ENCODE results near the gene EPB41L4B. TPM values are rescaled to one million over a fixed set of nuclear protein-coding genes. Genes with fewer than 3 reads are reported as not detected.

The EPB41L4B gene
- polyA plus RNA-seq, 1 donor, result 14.2 TPM

GRCh38 chr9:109269081-109269480 lies 51.8 kb downstream of the EPB41L4B start:
- no peak for DNase-seq

- no peak for DNase-seq
Observed at GRCh38 chr9:109267555-109267954, 53.3 kb downstream of the EPB41L4B start.

- DNase-seq, result no peak
Observed at GRCh38 chr9:109264877-109265587, 55.8 kb downstream of the EPB41L4B start.

DNA sequence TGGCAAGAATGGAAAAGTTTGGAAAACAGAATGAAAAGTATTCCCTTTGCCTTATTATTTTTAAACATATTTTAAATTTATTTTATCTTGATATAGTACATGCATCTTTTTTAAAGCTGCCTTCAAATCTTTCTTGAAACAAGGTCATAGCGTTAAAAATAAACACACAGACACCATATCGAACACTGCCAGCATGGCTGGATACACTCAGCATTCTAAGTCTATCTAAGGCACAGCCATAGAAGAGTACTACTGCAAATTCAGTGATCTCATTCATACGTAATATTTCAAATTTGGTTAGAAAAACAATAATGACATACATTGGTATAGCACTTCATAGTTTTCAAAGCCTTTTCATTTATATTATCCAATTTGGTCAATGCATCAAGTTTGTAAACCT lies 57.5 kb downstream of the EPB41L4B start:
- no peak for DNase-seq

- DNase-seq, result peak; percentile 26
Observed at GRCh38 chr9:109258481-109259302, 62.2 kb downstream of the EPB41L4B start.

DNA sequence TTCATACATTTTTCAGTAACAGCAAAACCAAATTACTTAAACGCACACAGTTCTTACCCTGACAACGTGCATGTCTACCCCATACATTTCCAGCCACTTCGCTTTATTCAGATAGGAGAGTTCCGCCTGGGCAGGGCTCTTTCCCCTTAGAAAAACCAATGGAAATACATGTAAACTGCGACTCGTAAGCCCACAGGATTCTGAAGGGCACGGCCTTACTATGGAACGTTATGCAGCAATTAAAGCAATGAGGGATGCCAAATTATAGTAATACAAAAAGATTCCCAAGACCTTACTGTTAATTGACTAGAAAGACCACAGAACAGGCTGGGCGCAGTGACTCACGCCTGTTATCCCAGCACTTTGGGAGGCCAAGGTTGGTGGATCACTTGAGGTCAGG lies 64.5 kb downstream of the EPB41L4B start:
- no peak for DNase-seq

DNA sequence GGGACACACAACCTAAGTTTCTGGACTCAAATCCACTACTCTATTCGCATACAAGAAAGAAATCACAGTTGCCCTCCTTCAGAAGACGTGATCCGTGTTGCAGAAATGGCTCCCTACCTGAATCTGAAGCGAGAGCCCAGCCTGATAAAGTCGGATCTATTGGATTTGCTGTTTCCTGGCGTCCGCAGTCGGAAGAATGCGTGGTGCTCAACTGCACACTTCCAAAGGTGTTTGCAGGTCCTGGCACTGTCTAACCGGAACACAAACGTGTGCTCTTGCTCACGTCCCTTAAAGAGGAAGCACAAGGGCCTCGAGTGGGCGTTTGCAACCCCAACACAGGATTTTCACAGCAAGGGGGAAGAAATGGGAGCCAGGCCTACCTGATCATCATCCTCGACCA lies 65.5 kb downstream of the EPB41L4B start:
- DNase-seq, result no peak

- no peak for DNase-seq
Observed at GRCh38 chr9:109254317-109254716, 66.5 kb downstream of the EPB41L4B start.

DNA sequence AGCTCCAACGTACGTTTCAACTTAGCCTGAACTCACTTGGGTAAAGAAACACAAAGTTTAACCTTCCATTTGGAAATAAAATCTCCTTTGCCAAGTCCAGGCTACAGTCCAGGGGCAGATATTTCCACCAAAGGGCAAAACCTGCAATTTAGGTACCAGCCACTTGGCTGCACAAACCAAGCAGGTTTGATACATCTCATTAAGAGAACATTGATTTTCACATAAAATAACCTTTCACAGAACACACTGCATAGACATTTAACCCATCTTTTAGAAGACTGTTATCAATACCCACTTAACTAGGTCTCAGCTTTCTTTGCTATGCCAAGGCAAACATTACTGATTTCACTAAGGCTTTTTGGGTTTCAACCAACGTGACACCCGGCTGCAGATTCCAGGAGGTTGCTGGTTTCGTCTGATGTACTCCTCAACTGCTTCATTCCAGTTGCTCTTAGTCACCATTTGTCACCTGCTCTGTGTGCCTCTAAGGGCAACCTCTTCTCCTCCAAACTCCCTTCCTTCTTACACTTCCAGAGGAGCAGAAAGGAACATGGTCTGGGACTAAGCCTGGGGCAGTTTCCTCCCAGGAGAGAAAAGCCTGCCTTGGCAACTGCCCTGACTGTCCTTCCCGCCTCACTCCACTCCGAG lies 67.1 kb downstream of the EPB41L4B start:
- no peak for DNase-seq

- DNase-seq, result no peak
Observed at GRCh38 chr9:109253241-109253636, 67.6 kb downstream of the EPB41L4B start.

- DNase-seq, result no peak
Observed at GRCh38 chr9:109252291-109252690, 68.6 kb downstream of the EPB41L4B start.

DNA sequence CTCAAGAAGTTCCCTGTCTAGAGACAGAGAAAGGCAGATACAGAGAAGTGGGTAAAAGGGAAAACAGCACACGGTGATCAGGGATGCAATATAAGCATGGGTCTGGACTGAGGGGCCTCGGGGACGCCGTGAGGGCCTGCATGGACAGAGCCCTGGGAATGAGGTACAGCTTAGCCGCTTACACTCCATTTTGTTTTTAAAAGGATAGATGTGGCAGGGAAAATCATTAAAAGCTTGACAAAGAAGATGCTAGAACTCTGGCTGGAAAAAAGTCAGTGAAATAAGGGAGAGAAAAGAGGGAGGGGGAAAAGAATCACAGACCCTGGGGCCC lies 69.1 kb downstream of the EPB41L4B start:
- no peak for DNase-seq

GRCh38 chr9:109251080-109251775 lies 69.6 kb downstream of the EPB41L4B start:
- no peak for DNase-seq

DNA sequence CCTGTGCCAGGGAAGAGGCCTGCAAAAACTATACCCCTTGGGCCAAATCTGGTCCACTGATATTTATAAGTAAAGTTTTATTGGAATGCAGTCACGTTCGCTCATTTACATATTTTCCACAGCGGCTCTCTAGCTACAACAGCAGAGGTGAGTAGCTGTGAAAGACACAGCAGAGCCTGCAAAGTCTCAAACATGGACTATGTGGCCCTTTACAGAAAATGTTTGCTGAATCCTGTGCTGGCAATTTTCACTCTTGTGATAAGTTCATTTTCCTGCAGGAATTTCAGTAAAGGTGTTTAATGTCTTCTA lies 70.1 kb downstream of the EPB41L4B start:
- DNase-seq, result no peak

DNA sequence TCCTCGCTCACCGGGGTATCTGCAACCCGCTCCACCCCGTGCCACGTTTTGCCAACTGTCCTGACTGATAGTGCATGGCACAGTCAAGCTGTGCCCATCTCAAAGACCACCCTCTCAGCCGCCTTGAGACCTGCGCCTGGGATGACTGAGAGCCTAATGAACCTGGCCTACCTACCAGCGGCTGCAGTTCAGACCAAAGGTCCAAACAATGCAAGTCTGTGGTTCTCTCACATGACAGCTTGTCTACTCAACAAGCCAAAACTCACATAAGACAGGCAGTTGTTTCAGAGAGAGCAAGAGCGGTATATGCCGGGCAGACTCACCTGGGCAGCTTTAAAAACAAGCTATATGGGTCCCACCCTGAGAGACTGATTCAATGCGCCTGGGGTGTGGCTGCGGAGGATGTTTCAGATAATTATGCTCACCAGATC lies 70.5 kb downstream of the EPB41L4B start:
- DNase-seq, result no peak

DNA sequence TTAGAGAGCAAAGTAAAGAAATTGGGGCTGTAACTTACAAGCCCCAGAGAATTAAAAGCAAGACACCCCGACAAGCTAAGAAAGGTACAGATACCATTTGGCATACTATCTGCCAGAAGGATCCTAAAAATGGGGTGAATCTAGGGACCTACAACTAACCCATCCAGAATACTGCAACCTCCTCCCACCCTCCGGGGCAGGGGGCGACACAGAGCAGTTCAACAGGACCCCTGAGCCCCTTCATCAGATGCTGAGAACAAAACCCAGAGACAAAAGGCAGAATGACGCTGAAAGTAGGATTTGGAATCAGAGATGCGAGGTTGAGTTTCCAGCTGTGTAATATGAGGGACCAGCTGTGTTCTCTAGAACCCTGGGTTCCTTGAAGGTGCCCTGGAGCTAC lies 71.2 kb downstream of the EPB41L4B start:
- no peak for DNase-seq

DNA sequence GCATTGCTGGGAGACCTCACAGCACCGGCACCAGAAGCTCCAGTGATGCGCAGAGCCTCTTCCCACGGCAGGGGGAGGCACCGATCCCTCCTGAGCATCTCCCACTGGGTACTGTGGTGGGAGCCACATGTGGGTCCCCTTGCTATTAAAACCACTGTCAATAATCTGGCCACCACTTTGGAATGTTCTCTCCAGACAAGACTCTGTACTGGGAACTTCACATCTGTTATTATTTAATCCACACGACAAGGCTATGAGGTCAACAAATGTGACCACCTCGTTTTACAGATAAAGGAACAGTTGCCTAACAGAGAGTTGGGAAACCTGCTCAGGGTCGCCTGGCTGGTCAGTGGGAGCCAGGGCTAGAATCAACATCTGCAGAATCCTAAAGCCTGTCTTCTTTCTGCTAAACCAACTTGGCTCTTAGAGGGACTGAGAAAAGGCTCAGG lies 72.7 kb downstream of the EPB41L4B start:
- DNase-seq, result no peak

GRCh38 chr9:109247228-109247627 lies 73.6 kb downstream of the EPB41L4B start:
- DNase-seq, result no peak

- no peak for DNase-seq
Observed at GRCh38 chr9:109246533-109246932, 74.3 kb downstream of the EPB41L4B start.

GRCh38 chr9:109245310-109245897 lies 75.5 kb downstream of the EPB41L4B start:
- no peak for DNase-seq

DNA sequence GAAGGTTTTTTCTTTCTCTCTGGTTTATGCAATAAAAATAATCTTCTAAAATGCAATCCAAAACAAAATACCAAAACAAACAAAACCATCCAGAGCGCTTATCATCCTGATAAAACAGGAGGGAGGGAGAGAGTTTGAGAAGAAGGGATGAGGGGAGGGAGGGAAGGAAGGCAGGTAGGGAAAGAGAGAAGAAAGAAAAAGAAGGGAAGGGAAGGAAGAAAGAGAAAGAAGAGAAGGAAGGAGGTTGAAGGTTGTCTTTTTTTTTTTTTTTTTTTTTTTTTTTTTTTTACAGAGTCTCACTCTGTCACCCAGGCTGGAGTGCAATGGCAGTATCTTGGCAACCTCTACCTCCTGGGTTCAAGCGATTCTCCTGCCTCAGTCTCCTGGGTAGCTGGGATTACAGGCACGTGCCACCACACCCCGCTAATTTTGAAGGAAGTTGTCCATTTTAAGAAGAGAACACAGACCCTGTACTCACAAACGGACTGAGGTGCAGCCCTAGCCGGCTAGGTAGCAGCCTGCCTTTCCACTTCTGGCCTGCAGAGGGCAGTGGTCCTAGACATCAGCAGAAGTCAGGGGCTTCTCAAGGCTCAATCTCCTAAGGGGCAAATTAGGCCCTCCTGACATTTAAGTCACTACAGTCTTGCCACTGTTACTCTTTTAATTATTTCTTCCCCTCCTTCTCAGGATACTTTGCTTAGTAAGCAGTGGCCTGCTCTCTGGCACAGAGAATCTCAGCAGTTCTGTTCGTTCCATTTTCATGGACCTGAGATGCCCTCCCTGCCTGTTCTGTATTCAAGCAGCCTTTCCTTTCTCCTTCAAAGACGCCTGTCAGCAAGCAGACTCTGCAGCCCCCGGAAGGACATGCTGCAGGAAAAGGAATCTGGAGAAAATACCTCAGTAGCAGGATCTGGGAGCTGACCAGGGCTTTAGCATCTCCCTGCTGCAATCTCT lies 76.4 kb downstream of the EPB41L4B start:
- peak; percentile 73 for DNase-seq

- no peak for DNase-seq
Observed at GRCh38 chr9:109242741-109243140, 78.1 kb downstream of the EPB41L4B start.

Data from hindlimb muscle (tissue), 1 donor.